ENCODE data around the gene TRIM10.

The TRIM10 gene

DNA sequence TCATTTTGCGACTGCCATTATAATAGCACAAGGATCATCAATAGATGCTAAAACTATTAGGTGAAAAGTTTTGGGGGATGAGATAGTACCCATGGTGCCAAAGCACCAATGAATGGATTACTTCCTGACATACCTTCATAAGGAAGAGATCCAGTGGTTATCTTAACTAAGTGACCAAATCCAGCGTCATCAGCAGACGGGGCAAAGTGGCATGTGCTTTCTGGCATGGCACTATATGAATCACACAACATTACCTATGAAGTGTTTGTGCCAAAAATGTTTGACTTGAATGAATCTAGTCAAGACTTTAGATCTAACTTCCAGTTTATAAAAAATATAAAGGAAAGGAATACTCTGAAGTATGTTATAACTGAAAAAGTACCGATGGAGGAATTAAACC, 41.4 kb upstream of the TRIM10 start:
- TF ChIP-seq TCF12 (IDR thresholded peaks at IDR 0.05; ENCODE audit: low read depth) (no peak), EGR1 (IDR thresholded peaks at IDR 0.05) (no peak), USF1 (IDR thresholded peaks at IDR 0.05) (no peak), CREB1 (IDR thresholded peaks at IDR 0.05; ENCODE audit: low read depth) (no peak), TEAD4 (IDR thresholded peaks at IDR 0.05) (no peak), RAD21 (IDR thresholded peaks at IDR 0.05; ENCODE audit: low read depth) (no peak), YY1 (IDR thresholded peaks at IDR 0.05; ENCODE audit: low read depth) (no peak), NFIC (IDR thresholded peaks at IDR 0.05) (no peak), CEBPB (IDR thresholded peaks at IDR 0.05) (no peak), TAF1 (IDR thresholded peaks at IDR 0.05; ENCODE audit: low read depth) (no peak), ZBTB7A (IDR thresholded peaks at IDR 0.05; ENCODE audit: low read depth) (no peak), MAX (IDR thresholded peaks at IDR 0.05) (no peak), FOXM1 (IDR thresholded peaks at IDR 0.05; ENCODE audit: borderline replicate concordance, low read depth) (no peak)
- TF ChIP-seq, protein P1, sequence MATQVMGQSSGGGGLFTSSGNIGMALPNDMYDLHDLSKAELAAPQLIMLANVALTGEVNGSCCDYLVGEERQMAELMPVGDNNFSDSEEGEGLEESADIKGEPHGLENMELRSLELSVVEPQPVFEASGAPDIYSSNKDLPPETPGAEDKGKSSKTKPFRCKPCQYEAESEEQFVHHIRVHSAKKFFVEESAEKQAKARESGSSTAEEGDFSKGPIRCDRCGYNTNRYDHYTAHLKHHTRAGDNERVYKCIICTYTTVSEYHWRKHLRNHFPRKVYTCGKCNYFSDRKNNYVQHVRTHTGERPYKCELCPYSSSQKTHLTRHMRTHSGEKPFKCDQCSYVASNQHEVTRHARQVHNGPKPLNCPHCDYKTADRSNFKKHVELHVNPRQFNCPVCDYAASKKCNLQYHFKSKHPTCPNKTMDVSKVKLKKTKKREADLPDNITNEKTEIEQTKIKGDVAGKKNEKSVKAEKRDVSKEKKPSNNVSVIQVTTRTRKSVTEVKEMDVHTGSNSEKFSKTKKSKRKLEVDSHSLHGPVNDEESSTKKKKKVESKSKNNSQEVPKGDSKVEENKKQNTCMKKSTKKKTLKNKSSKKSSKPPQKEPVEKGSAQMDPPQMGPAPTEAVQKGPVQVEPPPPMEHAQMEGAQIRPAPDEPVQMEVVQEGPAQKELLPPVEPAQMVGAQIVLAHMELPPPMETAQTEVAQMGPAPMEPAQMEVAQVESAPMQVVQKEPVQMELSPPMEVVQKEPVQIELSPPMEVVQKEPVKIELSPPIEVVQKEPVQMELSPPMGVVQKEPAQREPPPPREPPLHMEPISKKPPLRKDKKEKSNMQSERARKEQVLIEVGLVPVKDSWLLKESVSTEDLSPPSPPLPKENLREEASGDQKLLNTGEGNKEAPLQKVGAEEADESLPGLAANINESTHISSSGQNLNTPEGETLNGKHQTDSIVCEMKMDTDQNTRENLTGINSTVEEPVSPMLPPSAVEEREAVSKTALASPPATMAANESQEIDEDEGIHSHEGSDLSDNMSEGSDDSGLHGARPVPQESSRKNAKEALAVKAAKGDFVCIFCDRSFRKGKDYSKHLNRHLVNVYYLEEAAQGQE (IDR thresholded peaks at IDR 0.05; ENCODE audit: low read depth), result no peak

GRCh38 chr6:30200551-30201281, 39.7 kb upstream of the TRIM10 start:
- TF ChIP-seq MAX (IDR thresholded peaks at IDR 0.05) (no peak), ZBTB7A (IDR thresholded peaks at IDR 0.05; ENCODE audit: low read depth) (no peak), TEAD4 (IDR thresholded peaks at IDR 0.05) (no peak), FOXM1 (IDR thresholded peaks at IDR 0.05; ENCODE audit: borderline replicate concordance, low read depth) (no peak), CEBPB (IDR thresholded peaks at IDR 0.05) (no peak), CREB1 (IDR thresholded peaks at IDR 0.05; ENCODE audit: low read depth) (no peak), EGR1 (IDR thresholded peaks at IDR 0.05) (no peak), RAD21 (IDR thresholded peaks at IDR 0.05; ENCODE audit: low read depth) (no peak), TCF12 (IDR thresholded peaks at IDR 0.05; ENCODE audit: low read depth) (no peak), EP300 (IDR thresholded peaks at IDR 0.05; ENCODE audit: borderline replicate concordance) (no peak), YY1 (IDR thresholded peaks at IDR 0.05; ENCODE audit: low read depth) (no peak), TAF1 (IDR thresholded peaks at IDR 0.05; ENCODE audit: low read depth) (no peak), NFIC (IDR thresholded peaks at IDR 0.05) (no peak), USF1 (IDR thresholded peaks at IDR 0.05) (no peak)
- TF ChIP-seq, protein P1 (IDR thresholded peaks at IDR 0.05; ENCODE audit: low read depth), result no peak

GRCh38 chr6:30198166-30199084, 37.4 kb upstream of the TRIM10 start:
- TF ChIP-seq YY1 (IDR thresholded peaks at IDR 0.05; ENCODE audit: low read depth) (no peak), ZBTB7A (IDR thresholded peaks at IDR 0.05; ENCODE audit: low read depth) (no peak), EGR1 (IDR thresholded peaks at IDR 0.05) (no peak), TCF12 (IDR thresholded peaks at IDR 0.05; ENCODE audit: low read depth) (no peak), CREB1 (IDR thresholded peaks at IDR 0.05; ENCODE audit: low read depth) (no peak), CEBPB (IDR thresholded peaks at IDR 0.05) (no peak), EP300 (IDR thresholded peaks at IDR 0.05; ENCODE audit: borderline replicate concordance) (no peak)

- TF ChIP-seq CEBPB (IDR thresholded peaks at IDR 0.05), result no peak
- TF ChIP-seq, protein P1 (IDR thresholded peaks at IDR 0.05; ENCODE audit: low read depth), result no peak
- no peak for TF ChIP-seq RAD21 (IDR thresholded peaks at IDR 0.05; ENCODE audit: low read depth)
Measured at GRCh38 chr6:30196376-30196775, 35.4 kb upstream of the TRIM10 start.

Data from Ishikawa (cell line).